ENCODE measurements around the gene CDS2. TPM values are rescaled to one million over a fixed set of nuclear protein-coding genes. Genes with fewer than 3 reads are reported as not detected.

Gene CDS2
- total and polyA plus RNA-seq, 2 of the 13 experiments (the other 11 are each of a cell fraction or from before 2014, with no cell fraction given), result 81.3 to 153 TPM

DNA sequence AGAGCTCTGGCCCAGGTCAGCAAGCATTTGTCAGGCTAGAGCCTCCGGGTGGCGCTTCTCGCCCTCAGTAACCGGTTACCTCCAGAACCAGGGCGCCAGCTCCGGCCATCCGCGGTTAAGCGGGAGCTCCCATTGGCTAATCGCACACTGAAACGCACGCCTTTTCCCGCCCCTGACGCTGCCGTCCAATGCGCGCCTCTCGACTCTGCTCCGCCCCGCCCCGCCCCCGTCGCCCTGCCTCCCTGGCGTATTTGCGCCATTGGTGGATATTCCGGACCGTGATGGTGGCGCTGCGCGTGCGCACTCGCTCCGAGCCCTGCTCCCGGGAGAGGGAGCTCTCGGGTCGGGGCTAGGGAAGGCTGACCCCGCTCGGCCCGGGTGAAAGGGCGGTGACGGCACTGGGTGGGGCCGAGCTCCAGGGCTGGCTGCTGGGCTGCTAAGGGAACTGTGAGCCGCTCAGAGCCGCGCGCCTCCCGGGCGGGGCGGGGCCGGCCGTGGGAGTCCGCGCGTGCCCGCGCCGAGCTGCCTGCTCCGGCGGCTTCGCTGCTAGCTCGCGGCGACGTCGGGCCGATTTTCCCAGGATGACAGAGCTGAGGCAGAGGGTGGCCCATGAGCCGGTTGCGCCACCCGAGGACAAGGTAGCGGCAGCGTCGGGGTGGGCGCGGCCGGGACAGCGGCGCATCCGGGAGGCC is at the start of gene CDS2 (continued):
- TF ChIP-seq, protein P1, sequence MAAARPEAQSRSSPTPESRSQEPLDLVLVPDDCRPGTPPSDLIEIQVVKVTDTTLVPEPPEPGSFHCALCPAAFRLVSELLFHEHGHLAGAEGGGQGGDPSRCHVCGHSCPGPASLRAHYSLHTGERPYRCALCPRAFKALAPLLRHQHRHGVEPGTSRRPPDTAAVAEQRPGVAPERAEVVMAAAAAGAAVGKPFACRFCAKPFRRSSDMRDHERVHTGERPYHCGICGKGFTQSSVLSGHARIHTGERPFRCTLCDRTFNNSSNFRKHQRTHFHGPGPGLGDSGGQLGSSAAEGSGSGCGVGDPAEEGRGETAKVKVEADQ (CRISPR knock-in tag; IDR thresholded peaks at IDR 0.05; ENCODE audit: borderline replicate concordance), result no peak; the same call in none of the 2 replicates
- TF ChIP-seq, protein P2, sequence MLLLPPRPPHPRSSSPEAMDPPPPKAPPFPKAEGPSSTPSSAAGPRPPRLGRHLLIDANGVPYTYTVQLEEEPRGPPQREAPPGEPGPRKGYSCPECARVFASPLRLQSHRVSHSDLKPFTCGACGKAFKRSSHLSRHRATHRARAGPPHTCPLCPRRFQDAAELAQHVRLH (CRISPR knock-in tag; IDR thresholded peaks at IDR 0.05; ENCODE audit: borderline replicate concordance, low read depth), result peak; percentile 97
- TF ChIP-seq TARDBP (CRISPR knock-in tag; IDR thresholded peaks at IDR 0.05) (peak; percentile 96; the same call in 1 of the 2 replicates), SETDB1 (CRISPR knock-in tag; IDR thresholded peaks at IDR 0.05; ENCODE audit: borderline replicate concordance) (no peak), KMT2A (CRISPR knock-in tag; IDR thresholded peaks at IDR 0.05) (peak; percentile 88; the same call in 1 of the 2 replicates), JUN (CRISPR knock-in tag; IDR thresholded peaks at IDR 0.05) (no peak; the same call in 1 of the 2 replicates), HHEX (CRISPR knock-in tag; IDR thresholded peaks at IDR 0.05) (0 out of 2 replicates have a peak, but pooled peaks have one; percentile 54), SALL1 (CRISPR knock-in tag; IDR thresholded peaks at IDR 0.05) (peak; percentile 96), ZNF547 (CRISPR knock-in tag; IDR thresholded peaks at IDR 0.05) (no peak; the same call in 1 of the 2 replicates), ZBTB7B (CRISPR knock-in tag; IDR thresholded peaks at IDR 0.05) (peak; percentile 83), ZNF781 (CRISPR knock-in tag; IDR thresholded peaks at IDR 0.05; ENCODE audit: borderline replicate concordance, not compliant biosample characterization) (peak; percentile 37), TEAD2 (CRISPR knock-in tag; IDR thresholded peaks at IDR 0.05) (no peak), ZSCAN20 (CRISPR knock-in tag; IDR thresholded peaks at IDR 0.05; ENCODE audit: borderline replicate concordance) (no peak; the same call in none of the 2 replicates), ZNF333 (CRISPR knock-in tag; IDR thresholded peaks at IDR 0.05; ENCODE audit: borderline replicate concordance) (no peak), ARID2 (CRISPR knock-in tag; IDR thresholded peaks at IDR 0.05; ENCODE audit: borderline replicate concordance) (peak; percentile 96), ZNF552 (CRISPR knock-in tag; IDR thresholded peaks at IDR 0.05; ENCODE audit: borderline replicate concordance) (0 out of 2 replicates have a peak, but pooled peaks have one; percentile 25), ZNF883 (CRISPR knock-in tag; IDR thresholded peaks at IDR 0.05; ENCODE audit: not compliant biosample characterization) (no peak), ZNF607 (CRISPR knock-in tag; IDR thresholded peaks at IDR 0.05; ENCODE audit: borderline replicate concordance) (peak; percentile 74)
- TF ChIP-seq, protein P3, sequence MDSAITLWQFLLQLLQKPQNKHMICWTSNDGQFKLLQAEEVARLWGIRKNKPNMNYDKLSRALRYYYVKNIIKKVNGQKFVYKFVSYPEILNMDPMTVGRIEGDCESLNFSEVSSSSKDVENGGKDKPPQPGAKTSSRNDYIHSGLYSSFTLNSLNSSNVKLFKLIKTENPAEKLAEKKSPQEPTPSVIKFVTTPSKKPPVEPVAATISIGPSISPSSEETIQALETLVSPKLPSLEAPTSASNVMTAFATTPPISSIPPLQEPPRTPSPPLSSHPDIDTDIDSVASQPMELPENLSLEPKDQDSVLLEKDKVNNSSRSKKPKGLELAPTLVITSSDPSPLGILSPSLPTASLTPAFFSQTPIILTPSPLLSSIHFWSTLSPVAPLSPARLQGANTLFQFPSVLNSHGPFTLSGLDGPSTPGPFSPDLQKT (CRISPR knock-in tag; IDR thresholded peaks at IDR 0.05; ENCODE audit: borderline replicate concordance), result no peak
- TF ChIP-seq, protein P4, sequence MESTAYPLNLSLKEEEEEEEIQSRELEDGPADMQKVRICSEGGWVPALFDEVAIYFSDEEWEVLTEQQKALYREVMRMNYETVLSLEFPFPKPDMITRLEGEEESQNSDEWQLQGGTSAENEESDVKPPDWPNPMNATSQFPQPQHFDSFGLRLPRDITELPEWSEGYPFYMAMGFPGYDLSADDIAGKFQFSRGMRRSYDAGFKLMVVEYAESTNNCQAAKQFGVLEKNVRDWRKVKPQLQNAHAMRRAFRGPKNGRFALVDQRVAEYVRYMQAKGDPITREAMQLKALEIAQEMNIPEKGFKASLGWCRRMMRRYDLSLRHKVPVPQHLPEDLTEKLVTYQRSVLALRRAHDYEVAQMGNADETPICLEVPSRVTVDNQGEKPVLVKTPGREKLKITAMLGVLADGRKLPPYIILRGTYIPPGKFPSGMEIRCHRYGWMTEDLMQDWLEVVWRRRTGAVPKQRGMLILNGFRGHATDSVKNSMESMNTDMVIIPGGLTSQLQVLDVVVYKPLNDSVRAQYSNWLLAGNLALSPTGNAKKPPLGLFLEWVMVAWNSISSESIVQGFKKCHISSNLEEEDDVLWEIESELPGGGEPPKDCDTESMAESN (CRISPR knock-in tag; conservative IDR thresholded peaks at IDR 0.05), result peak; percentile 91
- TF ChIP-seq, protein P5, sequence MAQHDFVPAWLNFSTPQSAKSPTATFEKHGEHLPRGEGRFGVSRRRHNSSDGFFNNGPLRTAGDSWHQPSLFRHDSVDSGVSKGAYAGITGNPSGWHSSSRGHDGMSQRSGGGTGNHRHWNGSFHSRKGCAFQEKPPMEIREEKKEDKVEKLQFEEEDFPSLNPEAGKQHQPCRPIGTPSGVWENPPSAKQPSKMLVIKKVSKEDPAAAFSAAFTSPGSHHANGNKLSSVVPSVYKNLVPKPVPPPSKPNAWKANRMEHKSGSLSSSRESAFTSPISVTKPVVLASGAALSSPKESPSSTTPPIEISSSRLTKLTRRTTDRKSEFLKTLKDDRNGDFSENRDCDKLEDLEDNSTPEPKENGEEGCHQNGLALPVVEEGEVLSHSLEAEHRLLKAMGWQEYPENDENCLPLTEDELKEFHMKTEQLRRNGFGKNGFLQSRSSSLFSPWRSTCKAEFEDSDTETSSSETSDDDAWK (CRISPR knock-in tag; IDR thresholded peaks at IDR 0.05), result no peak
- TF ChIP-seq, protein P6, sequence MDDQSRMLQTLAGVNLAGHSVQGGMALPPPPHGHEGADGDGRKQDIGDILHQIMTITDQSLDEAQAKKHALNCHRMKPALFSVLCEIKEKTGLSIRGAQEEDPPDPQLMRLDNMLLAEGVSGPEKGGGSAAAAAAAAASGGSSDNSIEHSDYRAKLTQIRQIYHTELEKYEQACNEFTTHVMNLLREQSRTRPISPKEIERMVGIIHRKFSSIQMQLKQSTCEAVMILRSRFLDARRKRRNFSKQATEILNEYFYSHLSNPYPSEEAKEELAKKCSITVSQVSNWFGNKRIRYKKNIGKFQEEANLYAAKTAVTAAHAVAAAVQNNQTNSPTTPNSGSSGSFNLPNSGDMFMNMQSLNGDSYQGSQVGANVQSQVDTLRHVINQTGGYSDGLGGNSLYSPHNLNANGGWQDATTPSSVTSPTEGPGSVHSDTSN (CRISPR knock-in tag; IDR thresholded peaks at IDR 0.05; ENCODE audit: borderline replicate concordance), result no peak

Measured in HepG2 (cell line).